Superior temporal gyrus (tissue), 1 donor: ENCODE data around the gene GPR162.

ENCODE experiments used
- DNase-seq: peaks from one replicate; pipeline ENCODE4 v3.0.0-alpha.2; 2016; ENCODE audit errors: extremely low spot score

Gene GPR162

DNA sequence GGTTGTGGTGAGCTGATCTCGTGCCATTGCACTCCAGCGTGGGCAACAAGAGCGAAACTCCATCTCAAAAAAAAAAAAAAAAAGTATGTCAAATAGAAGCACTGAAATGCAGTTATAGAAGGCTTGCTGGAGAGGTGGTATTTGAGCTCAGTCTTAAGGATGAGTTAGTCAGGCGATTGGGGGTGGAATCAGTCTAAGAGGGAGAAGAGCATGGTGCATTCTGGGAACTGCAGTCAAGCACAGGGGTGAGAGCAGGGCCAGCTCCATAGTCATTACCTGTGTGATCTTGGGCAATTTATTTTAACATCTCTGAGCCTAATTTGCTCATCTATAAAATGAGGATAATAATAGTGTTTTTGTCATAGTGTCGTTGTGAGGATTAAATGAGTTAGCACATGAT, 13.3 kb downstream of the GPR162 start:
- no peak for DNase-seq

GRCh38 chr12:6836851-6837250, 15.2 kb downstream of the GPR162 start:
- DNase-seq, result no peak

- no peak for DNase-seq
These were observed 15.9 kb downstream of the GPR162 start for GRCh38 chr12:6837370-6838060.

GRCh38 chr12:6838854-6839253, 17.2 kb downstream of the GPR162 start:
- DNase-seq, result no peak

DNA sequence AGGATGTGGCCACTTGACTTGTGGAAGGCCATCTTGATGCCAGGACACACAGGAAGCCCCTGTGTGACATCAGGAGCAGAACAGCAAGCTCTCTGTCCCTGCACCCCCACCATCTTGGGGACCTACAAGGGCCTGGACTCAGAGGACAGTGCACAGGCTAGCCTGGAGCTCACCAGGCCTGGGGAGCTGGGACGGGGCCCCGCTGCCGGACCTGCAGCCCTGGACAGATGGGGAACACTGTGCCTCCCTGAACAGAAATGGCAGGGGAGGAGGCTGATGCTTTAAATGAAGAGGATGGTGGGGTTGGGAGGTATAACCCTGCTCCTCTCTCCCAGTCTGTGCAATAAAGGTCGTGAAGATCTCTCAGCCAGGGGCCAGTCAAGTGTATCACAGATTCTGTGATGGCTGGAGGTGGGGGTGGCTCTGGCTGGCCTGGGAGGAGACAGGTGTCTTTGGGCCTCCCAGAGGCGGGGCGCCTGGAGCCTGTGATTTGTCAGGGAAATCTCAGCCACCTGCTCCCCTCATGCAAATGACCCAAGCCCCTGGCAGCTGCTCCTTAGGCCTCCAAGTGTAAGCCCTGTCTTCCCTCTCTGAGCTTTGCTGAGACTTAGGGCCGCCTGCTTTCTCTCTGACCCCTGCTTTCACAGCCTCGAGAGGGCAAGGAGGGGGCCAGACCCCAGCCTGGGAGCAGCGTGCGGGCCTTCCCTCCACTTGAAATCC, 18.0 kb downstream of the GPR162 start:
- DNase-seq, result no peak

DNA sequence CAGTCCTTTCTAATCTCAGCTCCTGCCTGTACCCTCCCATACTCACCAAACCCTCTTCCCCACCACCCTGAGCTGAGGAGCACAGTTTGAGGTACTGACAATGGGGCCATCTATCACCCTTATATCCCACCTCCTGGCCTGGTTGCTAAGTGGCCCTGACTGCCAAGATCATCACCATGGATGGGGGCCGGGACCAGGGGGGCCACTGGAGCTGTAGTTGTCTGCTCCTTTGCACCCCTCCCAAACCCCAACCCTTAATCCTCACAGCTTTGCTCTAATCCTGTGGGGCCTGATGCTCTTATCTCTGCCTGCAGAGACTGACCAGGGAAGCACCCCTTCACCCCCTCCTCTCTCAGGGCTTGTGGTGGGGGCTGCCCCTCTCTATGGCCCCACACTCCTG, 18.7 kb downstream of the GPR162 start:
- no peak for DNase-seq

DNA sequence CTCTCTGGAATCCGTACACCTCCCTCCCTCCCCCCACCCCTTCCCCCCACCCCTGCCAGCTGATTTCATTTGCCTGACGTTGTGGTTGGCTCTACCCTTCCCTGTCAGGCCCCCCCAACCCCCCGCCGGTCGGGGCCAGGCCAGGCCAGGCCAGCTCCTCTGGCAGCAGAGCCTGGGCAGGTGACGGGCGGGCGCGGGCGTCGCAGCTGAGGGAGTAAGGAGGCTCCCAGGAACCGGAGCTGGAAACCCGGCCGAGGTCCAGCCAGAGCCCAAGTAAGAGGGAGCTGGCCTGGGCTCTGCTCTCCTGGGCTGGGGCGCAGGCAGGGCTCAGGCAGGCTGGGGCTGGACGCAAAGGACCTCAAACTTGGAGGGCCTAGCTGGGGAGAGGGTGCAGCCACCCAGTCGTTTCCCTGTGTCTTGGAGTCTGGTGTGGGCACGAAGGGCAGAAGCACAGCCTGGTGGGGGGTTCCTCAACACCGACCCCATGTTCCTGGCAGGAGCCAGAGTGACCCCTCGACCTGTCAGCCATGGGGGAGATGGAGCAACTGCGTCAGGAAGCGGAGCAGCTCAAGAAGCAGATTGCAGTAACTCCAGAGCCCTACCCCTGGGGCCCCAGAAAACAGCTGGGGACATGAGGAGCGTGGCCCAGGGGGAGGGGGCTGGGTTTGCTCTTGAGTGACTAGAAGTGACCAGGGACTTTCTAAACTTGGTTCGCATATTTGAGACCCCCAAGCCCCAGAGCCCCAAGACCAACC, 19.3 kb downstream of the GPR162 start, which contains the start of gene GNB3:
GNB3 (plus strand) TSS at position 165 of the 755 bp plus-strand sequence; CDS start at position 528, 363 bp downstream.
- DNase-seq, result no peak

- DNase-seq, result no peak
These were observed 20.5 kb downstream of the GPR162 start for GRCh38 chr12:6842075-6842474.

DNA sequence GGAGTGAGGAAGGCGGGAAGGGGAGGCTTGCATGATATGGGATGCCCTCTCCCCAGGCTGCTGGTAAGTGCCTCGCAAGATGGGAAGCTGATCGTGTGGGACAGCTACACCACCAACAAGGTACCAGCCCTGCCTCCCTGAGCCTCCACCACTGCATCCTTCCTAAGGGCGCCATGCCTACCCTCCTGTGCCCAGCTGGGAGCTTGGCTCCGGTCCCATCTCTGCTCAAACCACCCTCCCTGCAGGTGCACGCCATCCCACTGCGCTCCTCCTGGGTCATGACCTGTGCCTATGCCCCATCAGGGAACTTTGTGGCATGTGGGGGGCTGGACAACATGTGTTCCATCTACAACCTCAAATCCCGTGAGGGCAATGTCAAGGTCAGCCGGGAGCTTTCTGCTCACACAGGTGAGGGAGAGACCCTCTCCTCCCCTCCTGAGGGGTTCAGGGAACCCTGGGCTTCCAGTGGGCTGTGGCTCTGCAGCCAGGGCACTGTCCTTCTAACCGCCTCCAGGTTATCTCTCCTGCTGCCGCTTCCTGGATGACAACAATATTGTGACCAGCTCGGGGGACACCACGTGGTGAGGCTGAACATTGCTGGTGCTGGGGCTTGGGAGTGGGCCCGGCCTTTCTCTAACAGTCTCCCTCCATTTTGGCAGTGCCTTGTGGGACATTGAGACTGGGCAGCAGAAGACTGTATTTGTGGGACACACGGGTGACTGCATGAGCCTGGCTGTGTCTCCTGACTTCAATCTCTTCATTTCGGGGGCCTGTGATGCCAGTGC, 21.7 kb downstream of the GPR162 start:
- DNase-seq, result no peak

DNA sequence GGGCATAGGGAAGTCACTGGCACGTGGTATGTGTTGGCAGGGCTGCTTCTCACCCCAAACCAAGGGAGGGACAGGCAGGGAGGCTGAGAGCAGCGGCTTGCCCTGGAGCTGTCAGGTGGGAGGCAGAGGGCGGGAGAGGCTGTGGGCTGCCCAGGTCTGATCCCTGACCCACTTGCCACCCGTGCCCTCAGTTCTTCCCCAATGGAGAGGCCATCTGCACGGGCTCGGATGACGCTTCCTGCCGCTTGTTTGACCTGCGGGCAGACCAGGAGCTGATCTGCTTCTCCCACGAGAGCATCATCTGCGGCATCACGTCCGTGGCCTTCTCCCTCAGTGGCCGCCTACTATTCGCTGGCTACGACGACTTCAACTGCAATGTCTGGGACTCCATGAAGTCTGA, 23.8 kb downstream of the GPR162 start:
- no peak for DNase-seq

GRCh38 chr12:6846316-6846869, 24.8 kb downstream of the GPR162 start:
- no peak for DNase-seq

GRCh38 chr12:6847676-6848075, 26.1 kb downstream of the GPR162 start:
- DNase-seq, result no peak

- DNase-seq, result no peak
These were observed 27.8 kb downstream of the GPR162 start for GRCh38 chr12:6849427-6849826.

DNA sequence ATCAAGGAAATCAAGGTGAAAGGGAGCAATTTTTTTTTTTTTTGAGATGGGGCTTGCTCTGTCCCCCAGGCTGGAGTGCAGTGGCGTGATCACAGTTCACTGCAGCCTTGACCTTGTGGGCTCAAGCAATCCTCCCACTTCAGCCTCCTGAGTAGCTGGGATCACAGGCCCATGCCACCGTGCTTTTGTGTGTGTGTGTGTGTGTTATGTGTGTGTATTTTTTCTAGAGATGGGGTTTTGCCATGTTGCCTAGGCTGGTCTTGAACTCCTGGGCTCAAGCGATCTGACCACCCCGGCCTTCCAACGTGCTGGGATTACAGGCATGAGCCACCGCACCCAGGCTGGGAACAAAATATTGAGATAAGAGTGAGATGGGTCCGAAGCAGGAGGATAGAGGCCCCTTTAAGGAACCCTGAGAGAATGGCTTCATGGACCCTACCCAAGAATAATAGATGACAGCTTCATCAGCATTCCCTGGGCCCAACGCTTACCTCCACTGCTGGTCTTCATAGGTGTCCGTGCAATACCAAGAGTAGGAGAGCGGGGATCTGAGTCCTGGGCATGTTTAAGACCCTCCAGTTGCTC, 28.4 kb downstream of the GPR162 start:
- DNase-seq, result no peak

DNA sequence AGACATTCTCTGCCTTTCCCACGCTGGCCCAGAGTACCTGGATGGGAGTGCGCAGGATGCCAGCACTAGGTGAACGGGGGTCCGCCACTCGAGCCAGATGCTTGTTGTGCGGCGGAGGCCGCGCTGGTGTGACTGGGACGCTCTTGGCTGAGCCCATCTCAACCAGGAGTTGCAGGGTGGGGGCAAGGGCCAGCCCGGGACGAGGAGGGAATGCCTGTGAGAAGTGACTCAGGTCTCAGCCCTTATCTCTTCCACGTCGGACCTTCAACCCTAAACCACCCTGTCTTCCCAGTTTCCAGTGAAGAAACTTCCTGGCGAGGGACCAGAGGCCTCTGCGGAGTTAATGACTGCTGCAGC, 29.2 kb downstream of the GPR162 start:
- no peak for DNase-seq

DNA sequence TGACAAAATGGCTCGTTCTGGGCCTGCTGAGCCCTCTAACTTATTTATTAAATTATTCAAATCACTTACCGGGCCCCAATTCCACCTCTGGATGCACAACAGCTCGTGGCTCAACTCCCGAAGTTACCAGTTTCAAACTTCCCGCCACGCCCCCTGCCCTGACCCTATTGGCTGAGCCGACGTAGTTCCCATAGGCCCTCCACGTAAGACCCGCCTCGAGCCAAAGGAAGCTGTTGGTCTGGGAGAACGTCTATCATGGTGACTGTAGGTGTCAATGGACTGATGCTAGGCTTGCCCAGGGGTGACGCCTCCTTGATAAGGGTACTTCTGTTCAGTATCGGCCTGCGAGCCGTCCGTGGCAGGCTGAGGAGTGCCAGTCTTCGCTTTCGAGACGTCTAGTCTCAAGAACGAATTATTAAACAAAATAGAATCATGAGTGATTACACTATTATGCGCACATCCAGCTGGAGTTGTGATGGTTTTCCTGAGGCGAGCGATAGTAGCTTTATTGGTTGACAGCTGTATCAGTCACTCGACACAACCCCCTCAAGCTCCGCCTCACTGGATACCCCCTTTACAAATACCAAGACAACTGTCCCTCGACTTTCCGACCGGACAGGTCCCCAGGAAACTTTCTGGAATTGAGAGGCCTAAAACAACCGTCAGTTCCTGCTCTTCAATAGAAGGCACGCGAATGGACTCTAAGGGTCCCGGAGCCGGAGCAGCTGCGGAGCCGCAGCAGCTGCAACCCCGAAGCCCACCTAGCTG, 29.7 kb downstream of the GPR162 start, which contains the start of gene CDCA3:
CDCA3 (minus strand) TSS at position 134 of the 768 bp plus-strand sequence. CDS start 334 bp downstream, outside the sequence.
- peak; percentile 99 for DNase-seq

GRCh38 chr12:6851921-6852650, 30.5 kb downstream of the GPR162 start, which contains the start of gene USP5:
USP5 (plus strand) TSS chr12:6852150; CDS start chr12:6852180, 30 bp downstream.
- DNase-seq, result peak; percentile 100

DNA sequence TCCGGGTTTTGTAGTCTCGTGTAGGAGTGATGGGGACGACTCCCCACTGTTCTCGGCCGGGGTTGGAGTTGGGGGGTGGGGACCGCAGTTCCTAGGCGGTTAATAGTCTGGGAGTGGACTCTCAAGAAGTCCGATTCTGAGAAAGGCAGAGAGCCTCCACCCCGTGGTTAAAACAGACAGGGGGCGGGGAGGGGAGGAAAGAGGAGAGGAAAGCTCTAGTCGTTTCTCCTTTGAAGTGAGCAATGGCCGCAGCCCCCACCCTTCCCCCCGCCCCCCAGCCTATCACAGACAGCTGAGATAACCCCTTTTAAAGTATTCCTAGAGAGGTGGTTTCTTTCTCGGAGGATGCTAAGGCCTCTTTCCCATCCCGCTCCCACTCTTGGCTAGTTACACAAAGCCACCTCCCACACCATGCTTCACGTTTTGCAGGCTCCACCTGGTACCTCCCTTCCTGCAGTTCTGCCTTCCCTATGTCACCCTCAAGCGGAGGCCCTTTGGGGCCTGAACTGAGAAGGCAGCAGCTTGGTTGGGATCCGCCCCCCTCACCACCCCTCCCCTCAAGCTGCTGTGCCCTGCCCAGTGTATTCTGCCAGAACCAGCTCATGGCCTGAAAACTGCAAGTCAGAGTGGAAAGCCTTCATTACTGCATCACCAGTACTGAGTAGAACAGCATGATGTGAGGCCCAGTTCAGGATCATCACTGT, 31.2 kb downstream of the GPR162 start:
- peak; percentile 32 for DNase-seq

- no peak for DNase-seq
These were observed 32.0 kb downstream of the GPR162 start for GRCh38 chr12:6853626-6854025.
